GM06990 (cell line): ENCODE data around the gene ORAI2.

Experiments
- DNase-seq: peaks from one replicate; pipeline ENCODE4 v3.0.0-alpha.2; 2011; ENCODE audit not compliant: insufficient read length; ENCODE audit errors: extremely low read depth
- H3K27me3 ChIP-seq: replicated peaks from 2 replicates; pipeline ENCODE4 v1.6.0; 2011; ENCODE audit warnings: low read length; ENCODE audit not compliant: control insufficient read depth, insufficient read depth
- H3K36me3 ChIP-seq: 2 replicates; pipeline ENCODE4 v1.5.1; 2011; ENCODE audit warnings: low read length; ENCODE audit not compliant: control insufficient read depth, insufficient read depth
- H3K4me3 ChIP-seq: replicated peaks from 2 replicates; pipeline ENCODE4 v1.5.1; 2011; ENCODE audit warnings: low read depth, mild to moderate bottlenecking, control low read depth, low read length
- CTCF ChIP-seq: IDR thresholded peaks from 2 replicates; pipeline ENCODE4 v1.5.1; 2011; ENCODE audit warnings: low read length, control low read depth, mild to moderate bottlenecking, inconsistent platforms; ENCODE audit not compliant: insufficient read depth, poor library complexity, severe bottlenecking

Gene ORAI2

GRCh38 chr7:102432442-102433218, 745 bp upstream of the ORAI2 start:
- Histone ChIP-seq H3K4me3 (peak overlapping the region; percentile 64), H3K27me3 (no peaks in the 10 kb centered on the region), H3K36me3 (peaks cover 3% of the 10 kb centered on the region)
- peak; percentile 69 for DNase-seq
- no peak for TF ChIP-seq CTCF

- no peaks in the 10 kb centered on the region for H3K27me3 ChIP-seq
- no peak for TF ChIP-seq CTCF
- H3K4me3 ChIP-seq, result peak overlapping the region; percentile 84
- DNase-seq, result no peak
- peaks cover 8% of the 10 kb centered on the region for H3K36me3 ChIP-seq
Observed at GRCh38 chr7:102434039-102434486, 688 bp downstream of the ORAI2 start.

- no peak overlapping the region for H3K4me3 ChIP-seq
- H3K27me3 ChIP-seq, result no peaks in the 10 kb centered on the region
- DNase-seq, result no peak
- peaks cover 15% of the 10 kb centered on the region for H3K36me3 ChIP-seq
- no peak for TF ChIP-seq CTCF
Observed at GRCh38 chr7:102436118-102436517, 2.7 kb downstream of the ORAI2 start.

- H3K4me3 ChIP-seq, result no peak overlapping the region
- no peak for DNase-seq
- no peak for TF ChIP-seq CTCF
- H3K27me3 ChIP-seq, result no peaks in the 10 kb centered on the region
- peaks cover 15% of the 10 kb centered on the region for H3K36me3 ChIP-seq
Observed at GRCh38 chr7:102439963-102440795, 6.8 kb downstream of the ORAI2 start.

GRCh38 chr7:102444961-102445673, 11.7 kb downstream of the ORAI2 start:
- TF ChIP-seq CTCF, result no peak
- H3K36me3 ChIP-seq, result peaks cover 26% of the 10 kb centered on the region
- DNase-seq, result peak; percentile 79
- H3K4me3 ChIP-seq, result peak overlapping the region; percentile 27
- no peaks in the 10 kb centered on the region for H3K27me3 ChIP-seq
